HG02798 (cell line): ENCODE measurements around the gene SLC35A3.
"Not testable (repeated sequence)": the region's sequence is repeated elsewhere in the genome, so short reads cannot be mapped to it uniquely, and the experiment has no call there.

Experiments used
- ATAC-seq: cut with Tn5 transposase; IDR thresholded peaks from one replicate; pipeline ENCODE4 v1.9.1; 2021; ENCODE audit warnings: mild to moderate bottlenecking; ENCODE audit not compliant: unreplicated experiment, poor library complexity

Gene SLC35A3

DNA sequence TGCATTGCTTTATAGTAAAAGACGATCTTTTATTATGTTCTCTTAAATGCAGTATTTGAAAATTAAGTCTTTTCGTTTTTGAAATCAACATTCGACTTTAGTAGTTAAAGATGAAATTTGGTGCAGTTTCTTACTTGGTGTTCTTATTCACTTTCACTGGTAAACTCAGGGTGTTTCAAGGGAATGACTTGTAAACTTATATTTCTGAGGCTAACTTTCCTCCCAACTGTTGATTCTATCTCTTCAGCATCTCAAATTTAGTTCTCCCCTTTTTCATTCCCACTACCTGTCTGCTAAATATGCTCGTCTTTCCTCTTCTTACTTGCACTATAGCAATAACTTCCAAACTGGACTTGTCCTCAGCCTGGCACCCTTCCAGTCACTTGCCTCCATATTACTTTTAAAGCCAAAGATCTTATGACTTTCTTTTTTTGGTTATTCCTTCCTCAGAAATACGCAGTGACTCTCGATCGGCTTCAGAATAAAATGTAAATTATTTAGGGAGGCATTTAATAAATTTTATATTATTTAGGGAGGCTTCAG, 988 bp downstream of the SLC35A3 start:
- no peak for ATAC-seq

- not testable (repeated sequence) for ATAC-seq
Observed at GRCh38 chr1:99972066-99972465, 2.3 kb downstream of the SLC35A3 start.

- ATAC-seq, result no peak
Observed at GRCh38 chr1:99975529-99975928, 5.7 kb downstream of the SLC35A3 start.

DNA sequence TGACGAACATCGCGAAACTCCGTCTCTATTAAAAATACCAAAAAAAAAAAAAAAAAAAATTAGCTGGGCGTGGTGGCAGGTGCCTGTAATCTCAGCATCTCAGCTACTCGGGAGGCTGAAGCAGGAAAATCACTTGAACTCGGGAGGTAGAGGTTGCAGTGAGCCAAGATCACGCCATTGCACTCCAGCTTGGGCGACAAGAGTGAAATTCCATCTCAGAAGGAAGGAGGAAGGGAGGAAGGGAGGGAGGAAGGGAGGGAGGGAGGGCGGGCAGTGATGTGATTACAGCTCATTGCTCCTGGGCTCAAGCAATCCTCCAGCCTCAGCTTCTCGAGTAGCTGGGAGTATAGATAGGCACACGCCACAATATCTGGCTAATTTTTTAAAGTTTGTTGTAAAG, 7.5 kb downstream of the SLC35A3 start:
- ATAC-seq, result not testable (repeated sequence)

GRCh38 chr1:99978218-99978617, 8.4 kb downstream of the SLC35A3 start:
- no peak for ATAC-seq

DNA sequence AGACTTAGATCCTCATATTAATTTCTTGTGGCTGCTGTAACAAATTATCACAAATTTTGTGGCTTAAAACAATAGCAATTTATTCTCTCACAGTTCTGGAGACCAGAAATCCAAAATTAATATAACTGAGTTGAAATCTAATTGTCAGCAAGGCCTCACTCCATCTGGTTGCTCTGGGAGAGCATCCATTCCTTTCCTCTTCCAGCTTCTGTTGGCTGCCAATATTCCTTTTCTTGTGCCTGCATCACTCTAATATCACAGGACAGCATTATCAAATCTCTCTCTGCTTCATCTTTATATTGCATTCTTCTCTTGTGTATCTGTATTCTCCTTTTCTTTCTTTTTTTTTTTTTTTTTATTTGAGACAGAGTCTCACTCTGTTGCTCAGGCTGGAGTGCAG, 9.3 kb downstream of the SLC35A3 start:
- ATAC-seq, result no peak

- no peak for ATAC-seq
Observed at GRCh38 chr1:99980928-99981327, 11.1 kb downstream of the SLC35A3 start.

DNA sequence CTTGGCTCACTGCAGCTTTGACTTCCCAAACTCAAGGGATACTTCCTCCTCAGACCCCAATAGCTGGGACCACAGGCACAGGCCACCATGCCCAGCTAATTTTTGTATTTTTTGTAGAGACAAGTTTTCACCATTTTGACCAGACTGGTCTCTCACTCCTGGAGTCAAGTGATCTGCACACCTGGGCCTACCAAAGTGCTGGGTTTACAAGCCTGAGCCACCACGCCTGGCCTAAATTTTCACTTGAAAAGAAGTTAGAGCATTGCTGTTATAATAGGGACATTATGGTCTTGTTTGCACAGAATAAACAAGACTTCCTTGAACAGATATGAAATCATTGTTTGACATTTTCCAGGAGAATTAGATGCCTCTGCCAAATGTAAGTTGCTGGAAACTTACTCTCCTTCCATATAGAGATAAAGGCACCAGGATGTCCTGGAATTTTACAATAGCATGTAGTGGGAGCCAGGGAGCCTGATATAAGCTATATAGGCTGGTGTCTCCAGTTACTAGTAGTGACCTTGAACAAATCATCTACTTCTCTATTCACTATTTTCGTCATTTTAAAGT, 16.9 kb downstream of the SLC35A3 start:
- ATAC-seq, result no peak

DNA sequence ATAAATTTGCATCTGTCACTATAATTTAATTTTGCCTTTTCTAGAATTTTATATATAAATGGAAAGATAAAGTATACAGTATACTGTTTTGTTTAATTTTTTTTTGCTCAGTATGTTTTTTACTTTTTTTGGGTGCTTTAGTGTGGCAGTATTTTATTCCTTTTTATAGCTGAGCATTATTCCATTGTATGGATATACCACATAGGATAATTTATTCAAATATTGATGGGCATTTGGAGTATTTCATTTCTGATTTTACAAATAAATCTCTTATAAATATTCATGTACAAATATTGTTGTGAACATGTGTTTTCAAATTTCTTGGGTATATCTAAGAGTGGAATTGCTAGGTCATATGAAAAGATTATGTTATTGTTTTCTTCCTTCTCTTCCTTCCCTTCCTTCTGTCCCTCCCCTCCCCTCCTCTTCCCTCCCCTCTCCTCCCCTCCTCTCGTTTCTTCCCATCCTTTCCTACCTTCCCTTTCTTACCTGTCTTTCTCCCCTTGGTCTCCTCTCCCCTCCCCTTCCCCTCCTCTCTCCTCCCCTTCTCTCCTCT, 18.5 kb downstream of the SLC35A3 start:
- ATAC-seq, result no peak

GRCh38 chr1:99992044-99992722, 22.4 kb downstream of the SLC35A3 start:
- no peak for ATAC-seq

- no peak for ATAC-seq
Observed at GRCh38 chr1:99992760-99993467, 23.1 kb downstream of the SLC35A3 start.

- no peak for ATAC-seq
Observed at GRCh38 chr1:99993468-99993845, 23.7 kb downstream of the SLC35A3 start.

DNA sequence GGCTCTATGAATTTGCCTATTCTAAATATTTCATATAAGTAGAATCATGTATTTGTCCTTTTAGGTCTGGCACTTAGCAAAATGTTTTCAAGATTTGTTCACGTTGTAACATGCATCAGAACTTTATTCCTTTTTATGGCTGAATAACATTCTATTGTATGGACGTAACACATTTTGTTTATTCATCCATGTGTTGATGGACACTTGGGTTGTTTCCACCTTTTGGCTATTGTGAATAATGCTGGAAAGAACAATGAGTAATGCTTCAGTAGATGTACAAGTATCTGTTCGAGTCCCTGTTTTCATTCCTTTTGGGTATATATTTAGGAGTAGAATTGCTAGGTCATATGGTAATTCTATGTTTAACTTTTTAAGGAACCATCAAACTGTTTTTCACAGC, 24.7 kb downstream of the SLC35A3 start:
- no peak for ATAC-seq

DNA sequence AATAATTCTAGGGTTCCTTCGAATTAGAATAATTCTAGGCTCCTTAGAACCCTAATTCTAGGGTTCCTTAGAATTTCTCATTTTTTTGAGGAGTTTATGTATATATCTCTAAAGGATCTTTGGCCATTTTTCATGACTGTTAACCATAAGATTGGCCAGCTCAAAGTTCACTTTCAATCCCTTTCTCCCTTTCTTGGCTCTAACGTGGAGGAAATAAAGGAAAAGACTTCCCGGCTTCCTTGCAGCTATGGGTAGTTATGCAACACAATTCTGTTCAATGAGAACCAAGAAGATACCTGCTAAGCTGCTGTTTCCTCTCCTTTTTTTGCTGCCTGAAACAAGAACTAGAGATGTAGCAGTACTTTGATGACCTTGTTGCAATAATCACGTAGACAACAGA, 27.2 kb downstream of the SLC35A3 start:
- no peak for ATAC-seq

DNA sequence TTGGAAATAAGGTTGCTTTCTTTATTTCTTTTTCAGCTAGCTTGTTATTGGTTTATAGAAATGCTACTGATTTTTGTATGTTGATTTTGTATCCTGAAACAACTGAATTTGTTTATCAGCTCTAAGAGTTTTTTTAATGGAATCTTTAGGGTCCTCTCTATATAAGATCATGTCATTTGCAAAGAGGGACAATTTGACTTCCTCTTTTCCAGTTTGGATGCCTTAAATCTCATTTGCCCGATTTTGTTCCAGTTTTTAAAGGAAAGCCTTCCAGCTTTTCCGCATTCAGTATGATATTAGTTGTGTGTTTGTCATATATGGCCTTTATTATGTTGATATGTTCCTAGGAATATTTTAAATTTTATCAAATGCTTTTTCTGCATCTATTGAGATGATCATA, 31.7 kb downstream of the SLC35A3 start:
- no peak for ATAC-seq

- ATAC-seq, result no peak
Observed at GRCh38 chr1:100005424-100005823, 35.6 kb downstream of the SLC35A3 start.

GRCh38 chr1:100006688-100007087, 36.9 kb downstream of the SLC35A3 start:
- no peak for ATAC-seq

GRCh38 chr1:100009458-100009857, 39.7 kb downstream of the SLC35A3 start:
- no peak for ATAC-seq

DNA sequence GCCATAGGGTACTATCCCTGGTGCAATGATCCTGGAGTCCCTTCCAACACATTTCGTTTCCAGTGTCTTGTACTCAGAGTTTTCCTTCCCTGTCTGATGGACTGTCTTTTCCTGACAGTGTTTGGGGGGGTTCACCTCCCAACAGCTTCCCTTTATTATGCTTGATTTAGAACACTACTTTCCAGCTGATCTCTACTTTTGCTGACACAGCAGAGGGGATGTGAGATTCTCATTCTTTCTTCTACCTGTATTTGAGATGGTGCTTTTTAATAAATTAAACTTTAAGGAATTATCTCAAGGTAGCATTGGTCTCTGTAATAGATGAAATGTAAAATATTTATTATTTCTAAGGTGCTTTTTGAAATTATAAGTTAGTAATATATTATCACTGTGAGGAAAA, 41.0 kb downstream of the SLC35A3 start:
- ATAC-seq, result no peak

DNA sequence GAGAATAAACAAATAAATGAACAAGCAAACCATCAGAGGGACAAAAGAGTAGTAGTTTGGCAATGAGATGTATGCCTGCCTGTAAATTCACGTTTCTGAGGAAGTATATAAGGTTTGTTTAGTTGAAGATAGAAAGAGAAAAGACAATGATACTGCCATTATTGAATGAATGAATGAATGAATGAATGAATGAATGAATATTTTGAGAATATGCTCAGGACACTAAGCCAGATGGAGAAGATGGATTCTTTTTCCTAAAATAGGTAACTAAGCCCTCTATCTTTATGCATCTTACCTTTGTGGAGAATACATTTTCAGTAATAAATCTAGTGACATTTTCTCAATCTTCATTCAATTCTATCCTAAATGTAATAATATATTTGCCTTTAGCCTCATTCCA, 49.4 kb downstream of the SLC35A3 start:
- ATAC-seq, result no peak

DNA sequence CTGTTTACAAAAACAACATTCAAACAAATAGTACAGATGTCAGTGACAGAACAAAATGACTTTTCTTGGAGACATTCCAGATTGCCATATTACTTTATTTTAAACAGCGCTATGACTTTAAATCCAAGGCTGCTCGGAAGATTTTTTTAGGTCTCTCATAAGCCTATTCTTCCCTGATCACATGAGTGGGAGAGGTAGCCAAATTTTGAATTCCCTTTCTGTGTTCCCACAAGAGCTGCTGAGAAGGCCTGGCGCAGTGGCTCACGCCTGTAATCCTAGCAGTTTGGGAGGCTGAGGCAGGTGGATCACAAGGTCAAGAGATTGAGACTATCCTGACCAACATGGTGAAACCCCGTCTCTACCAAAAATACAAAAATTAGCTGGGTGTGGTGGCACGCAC, 53.7 kb downstream of the SLC35A3 start:
- no peak for ATAC-seq
